Activated naive CD4-positive, alpha-beta T cell treated with anti-CD3 and anti-CD28 coated beads for 36 hours (primary cell): ENCODE results near the gene RLF. TPM values are rescaled to one million over a fixed set of nuclear protein-coding genes. Genes with fewer than 3 reads are reported as not detected.

Experiments used
- CTCF ChIA-PET: fragments of 350-600 bp; sonication (Branson Sonifier 250); formaldehyde crosslinking; loops from one replicate; lab custom pipeline; 2021; ENCODE audit warnings: antibody characterized with exemption; lab: Charles Lee
- DNase-seq: peaks from one replicate; pipeline ENCODE4 v3.0.0-alpha.2; 2020
- H3K27ac Mint-ChIP-seq: one replicate; pipeline ENCODE4 v1.8.0; 2021; ENCODE audit warnings: mild to moderate bottlenecking, mixed read lengths
- H3K27me3 Mint-ChIP-seq: one replicate; pipeline ENCODE4 v1.8.0; 2021; ENCODE audit warnings: low read depth, mixed read lengths
- H3K36me3 Mint-ChIP-seq: one replicate; pipeline ENCODE4 v1.8.0; 2021; ENCODE audit warnings: low read depth, mixed read lengths
- H3K4me1 Mint-ChIP-seq: one replicate; pipeline ENCODE4 v1.8.0; 2021; ENCODE audit warnings: low read depth, mixed read lengths
- H3K4me3 Mint-ChIP-seq: one replicate; pipeline ENCODE4 v1.8.0; 2021; ENCODE audit warnings: mild to moderate bottlenecking, moderate library complexity, mixed read lengths
- H3K9me3 Mint-ChIP-seq: one replicate; pipeline ENCODE4 v1.8.0; 2021; ENCODE audit warnings: mixed read lengths
- intact Hi-C: fragments of 100-400 bp; cut with micrococcal nuclease; formaldehyde crosslinking; loops from one replicate; pipeline ENCODE4 v1.15.1; 2023
- total RNA-seq, 2 experiments: library from RNA; stranded (reverse); gene quantifications; one replicate each; pipeline ENCODE4 v1.2.3, GENCODE V29; 2021

Gene RLF
- 10 to 100 TPM; 12.5 to 12.9 TPM for total RNA-seq

- Mint-ChIP-seq H3K9me3 (no peaks in the 10 kb centered on the region), H3K27me3 (no peaks in the 10 kb centered on the region), H3K27ac (no peak within 1 kb of the TSS), H3K4me1 (peaks cover 5% of the 10 kb centered on the region), H3K36me3 (peaks cover 2% of the 10 kb centered on the region), H3K4me3 (peak within 1 kb of the TSS; percentile 10)
- intact Hi-C loops, result loop anchor here (1.0 to 5.0 kb wide), 5 partner anchors 97 to 531 kb away; partner anchors contain the start of genes NFYC and ZMPSTE24
- DNase-seq, result peak; percentile 97
- CTCF ChIA-PET, result interaction anchor here (0.5 to 2.4 kb wide), 9 partner anchors 8 to 1308 kb away, joined by 3 to 14 read pairs (median 3); no protein-coding TSS in a partner anchor
These were observed at the start of gene RLF for GRCh38 chr1:40161125-40161887. RLF (plus strand) TSS chr1:40161387; CDS start chr1:40161400, 13 bp downstream.

- intact Hi-C loops, result no loop called here
- H3K4me3 Mint-ChIP-seq, result no peak overlapping the region
- CTCF ChIA-PET, result no interaction called here
- no peak overlapping the region for H3K27ac Mint-ChIP-seq
- peaks cover 11% of the 10 kb centered on the region for H3K27me3 Mint-ChIP-seq
- peaks cover 10% of the 10 kb centered on the region for H3K9me3 Mint-ChIP-seq
- no peaks in the 10 kb centered on the region for H3K4me1 Mint-ChIP-seq
- peaks cover 7% of the 10 kb centered on the region for H3K36me3 Mint-ChIP-seq
- DNase-seq, result no peak
These were observed 46.8 kb upstream of the RLF start for GRCh38 chr1:40114400-40114799.

GRCh38 chr1:40120128-40120527 lies 41.1 kb upstream of the RLF start:
- CTCF ChIA-PET, result interaction anchor here (1.2 kb wide), 1 partner anchor 32 kb away, joined by 6 read pairs; no protein-coding TSS in a partner anchor
- DNase-seq, result no peak
- no peak overlapping the region for H3K27ac Mint-ChIP-seq
- no peak overlapping the region for H3K4me3 Mint-ChIP-seq
- no peaks in the 10 kb centered on the region for H3K4me1 Mint-ChIP-seq
- no peaks in the 10 kb centered on the region for H3K9me3 Mint-ChIP-seq
- intact Hi-C loops, result no loop called here
- no peaks in the 10 kb centered on the region for H3K36me3 Mint-ChIP-seq
- no peaks in the 10 kb centered on the region for H3K27me3 Mint-ChIP-seq

DNA sequence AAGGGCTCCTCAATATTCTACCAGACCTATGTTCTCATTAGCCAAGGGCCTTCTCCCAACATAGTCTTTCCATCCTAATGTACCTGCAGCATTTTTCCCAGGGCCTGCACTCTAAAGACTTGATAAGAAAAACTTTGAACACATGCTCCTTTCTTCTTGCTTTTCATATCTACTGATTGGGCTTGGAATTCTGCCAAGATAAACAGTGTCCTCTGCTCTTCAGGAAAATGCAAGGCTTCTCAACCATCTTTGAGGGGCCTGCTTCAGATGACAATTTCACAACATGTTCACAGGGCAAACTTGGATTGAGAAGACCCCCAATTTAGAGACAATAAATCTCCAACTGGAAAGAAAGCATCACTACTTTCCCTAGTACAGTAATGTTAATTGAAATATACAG lies 38.3 kb upstream of the RLF start:
- DNase-seq, result no peak
- Mint-ChIP-seq H3K4me1 (no peaks in the 10 kb centered on the region), H3K27me3 (no peaks in the 10 kb centered on the region), H3K27ac (no peak overlapping the region), H3K9me3 (no peaks in the 10 kb centered on the region), H3K4me3 (no peak overlapping the region), H3K36me3 (no peaks in the 10 kb centered on the region)
- CTCF ChIA-PET, result interaction anchor here (0.5 to 1.3 kb wide), 2 partner anchors 186 to 216 kb away, joined by 4 read pairs; no protein-coding TSS in a partner anchor
- intact Hi-C loops, result no loop called here

- H3K4me1 Mint-ChIP-seq, result no peaks in the 10 kb centered on the region
- CTCF ChIA-PET, result interaction anchor here (0.6 to 1.6 kb wide), 3 partner anchors 13 to 230 kb away, joined by 3 to 6 read pairs (median 4); no protein-coding TSS in a partner anchor
- H3K9me3 Mint-ChIP-seq, result no peaks in the 10 kb centered on the region
- no peak overlapping the region for H3K4me3 Mint-ChIP-seq
- H3K27me3 Mint-ChIP-seq, result peaks cover 7% of the 10 kb centered on the region
- intact Hi-C loops, result no loop called here
- no peak for DNase-seq
- no peak overlapping the region for H3K27ac Mint-ChIP-seq
- no peaks in the 10 kb centered on the region for H3K36me3 Mint-ChIP-seq
These were observed 30.3 kb upstream of the RLF start for GRCh38 chr1:40130892-40131291.

DNA sequence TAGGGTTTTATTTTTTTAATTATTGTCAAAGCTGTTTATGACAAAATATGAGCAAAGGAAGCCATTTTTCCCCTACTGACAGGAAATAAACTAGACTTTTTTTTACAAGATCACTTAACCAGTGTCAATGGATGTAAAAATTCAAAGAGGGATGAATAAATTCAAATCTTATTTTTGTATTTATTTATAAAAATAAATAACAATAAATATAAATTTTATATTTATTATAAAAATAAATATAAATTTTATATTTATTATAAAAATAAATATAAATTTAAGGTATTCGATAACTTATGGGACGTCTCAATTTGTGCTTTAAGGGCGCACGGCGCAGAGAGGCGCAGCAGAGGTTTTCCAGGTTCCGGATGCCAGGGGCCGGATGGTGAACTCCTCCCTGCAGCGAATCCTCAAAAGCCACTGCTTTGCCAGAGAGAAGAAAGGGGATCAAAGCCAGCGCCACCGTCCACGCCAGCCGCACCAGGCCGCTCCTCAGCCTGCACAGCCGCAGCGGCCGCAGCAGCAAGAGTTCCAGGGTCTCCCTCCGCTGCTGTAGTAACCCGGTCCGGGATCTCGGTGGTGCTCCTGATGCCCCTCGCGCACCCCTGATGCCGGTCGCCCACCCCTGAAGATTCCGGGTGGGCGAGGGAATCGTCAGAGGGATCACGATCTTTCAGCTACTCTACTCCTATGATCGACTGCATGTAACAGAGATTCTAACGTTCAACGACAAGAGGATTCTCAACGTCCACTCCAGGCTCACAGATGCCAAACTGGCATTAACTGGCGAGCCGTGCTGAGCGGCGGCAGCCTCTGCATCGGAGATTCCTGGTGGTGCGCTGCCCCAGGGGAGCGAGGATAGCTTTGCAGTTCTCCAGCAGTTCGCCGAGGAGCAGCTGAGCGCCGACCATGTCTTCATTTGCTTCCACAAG lies 28.5 kb upstream of the RLF start:
- no peak for DNase-seq
- no peaks in the 10 kb centered on the region for H3K36me3 Mint-ChIP-seq
- H3K9me3 Mint-ChIP-seq, result no peaks in the 10 kb centered on the region
- peaks cover 7% of the 10 kb centered on the region for H3K27me3 Mint-ChIP-seq
- no peak overlapping the region for H3K27ac Mint-ChIP-seq
- H3K4me3 Mint-ChIP-seq, result no peak overlapping the region
- intact Hi-C loops, result no loop called here
- H3K4me1 Mint-ChIP-seq, result no peaks in the 10 kb centered on the region
- CTCF ChIA-PET, result interaction anchor here (0.7 kb wide), 1 partner anchor 19 kb away, joined by 4 read pairs; no protein-coding TSS in a partner anchor

DNA sequence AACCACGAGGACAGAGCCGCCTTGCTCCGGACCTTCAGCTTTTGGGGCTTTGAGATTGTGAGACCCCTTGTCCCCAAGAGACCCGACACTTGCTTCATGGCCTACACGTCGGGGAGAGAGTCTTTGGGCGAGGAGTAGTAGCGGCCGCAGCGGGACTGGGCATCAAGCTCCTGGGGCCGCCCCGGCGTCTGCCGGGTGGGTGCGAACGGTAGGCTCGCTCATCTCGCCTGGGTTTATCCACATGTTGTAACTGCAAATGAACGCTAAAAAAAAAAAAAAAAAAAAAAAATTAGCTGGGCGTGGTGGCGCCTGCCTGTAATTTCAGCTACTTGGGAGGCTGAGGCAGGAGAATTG lies 27.9 kb upstream of the RLF start:
- no peaks in the 10 kb centered on the region for H3K9me3 Mint-ChIP-seq
- H3K27ac Mint-ChIP-seq, result no peak overlapping the region
- no peak for DNase-seq
- intact Hi-C loops, result no loop called here
- no peak overlapping the region for H3K4me3 Mint-ChIP-seq
- H3K27me3 Mint-ChIP-seq, result peaks cover 7% of the 10 kb centered on the region
- CTCF ChIA-PET, result interaction anchor here (0.7 kb wide), 1 partner anchor 18 kb away, joined by 4 read pairs; no protein-coding TSS in a partner anchor
- H3K36me3 Mint-ChIP-seq, result no peaks in the 10 kb centered on the region
- H3K4me1 Mint-ChIP-seq, result no peaks in the 10 kb centered on the region

GRCh38 chr1:40133839-40134238 lies 27.3 kb upstream of the RLF start:
- no peak overlapping the region for H3K27ac Mint-ChIP-seq
- H3K36me3 Mint-ChIP-seq, result no peaks in the 10 kb centered on the region
- no peaks in the 10 kb centered on the region for H3K9me3 Mint-ChIP-seq
- intact Hi-C loops, result no loop called here
- no peaks in the 10 kb centered on the region for H3K4me1 Mint-ChIP-seq
- DNase-seq, result no peak
- CTCF ChIA-PET, result no interaction called here
- H3K4me3 Mint-ChIP-seq, result no peak overlapping the region
- H3K27me3 Mint-ChIP-seq, result peaks cover 7% of the 10 kb centered on the region

DNA sequence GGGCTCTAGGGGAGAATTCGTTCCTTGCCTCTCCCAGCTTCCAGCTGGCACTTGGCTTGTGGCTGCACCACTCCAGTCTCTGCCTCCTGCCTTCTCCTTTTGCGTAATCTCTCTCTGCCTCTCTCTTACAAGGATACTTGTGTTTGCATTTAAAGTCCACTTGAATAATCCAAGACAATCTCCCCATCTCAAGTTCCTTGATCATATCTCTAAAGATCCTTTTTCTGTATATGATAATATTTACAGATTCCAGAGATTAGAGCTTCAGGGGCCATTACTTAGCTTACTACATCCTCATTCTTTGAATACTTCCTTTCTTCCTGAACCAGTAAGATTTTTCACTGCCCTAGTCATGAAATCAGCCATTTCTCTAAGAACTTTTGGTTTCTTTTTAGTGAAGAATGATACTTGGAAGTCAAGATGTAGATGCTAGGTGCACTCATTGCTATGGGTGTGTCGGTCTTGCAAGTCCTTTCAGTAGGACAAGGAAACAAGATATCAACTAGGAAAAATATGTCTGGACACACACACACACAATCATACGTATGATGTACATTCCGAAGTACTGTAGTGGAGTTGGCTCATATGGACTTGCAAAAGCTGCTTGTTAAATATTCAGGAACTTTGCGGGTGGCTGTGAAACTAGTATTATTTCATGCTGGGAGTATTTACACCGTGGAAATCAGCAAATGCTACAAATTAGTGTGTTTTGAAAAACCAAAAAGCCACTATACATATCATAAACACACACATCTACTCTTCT lies 20.8 kb upstream of the RLF start:
- CTCF ChIA-PET, result interaction anchor here (0.7 to 0.9 kb wide), 2 partner anchors 13 to 196 kb away, joined by 3 to 4 read pairs; no protein-coding TSS in a partner anchor
- intact Hi-C loops, result loop anchor here (5.0 kb wide), 2 partner anchors 527 to 707 kb away; partner anchors contain the start of gene RIMS3
- H3K4me3 Mint-ChIP-seq, result no peak overlapping the region
- H3K36me3 Mint-ChIP-seq, result no peaks in the 10 kb centered on the region
- H3K27ac Mint-ChIP-seq, result no peak overlapping the region
- H3K4me1 Mint-ChIP-seq, result peaks cover 6% of the 10 kb centered on the region
- H3K27me3 Mint-ChIP-seq, result peaks cover 6% of the 10 kb centered on the region
- DNase-seq, result no peak
- no peaks in the 10 kb centered on the region for H3K9me3 Mint-ChIP-seq

DNA sequence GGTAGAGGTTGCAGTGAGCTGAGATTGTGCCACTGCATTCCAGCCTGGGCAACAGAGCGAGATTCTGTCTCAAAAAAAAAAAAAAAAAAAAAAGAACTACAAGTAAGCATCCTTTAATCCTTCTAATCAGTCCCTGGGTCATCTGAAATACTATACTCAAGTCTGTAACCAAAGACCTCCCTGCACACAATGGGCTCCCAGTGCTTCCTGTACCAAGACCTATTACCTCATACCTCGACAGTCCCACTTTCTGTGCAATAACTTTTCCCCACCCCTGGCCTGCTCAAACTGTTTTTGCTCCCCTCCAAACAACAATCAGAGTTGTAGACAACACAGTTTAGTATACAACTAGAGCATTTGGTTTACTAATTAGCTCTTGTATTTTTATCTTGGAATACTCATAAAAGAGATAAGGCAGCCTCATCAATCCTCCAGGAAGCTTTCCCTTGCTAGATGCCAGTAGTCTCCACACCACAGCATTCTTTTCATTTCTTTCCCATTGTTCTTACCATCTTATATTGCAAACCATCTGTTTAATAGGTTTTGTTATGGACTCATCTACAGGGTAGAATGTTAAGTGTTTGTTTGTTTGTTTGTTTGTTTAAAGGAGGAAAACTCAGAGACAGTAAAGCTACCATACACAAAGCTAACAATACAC lies 19.2 kb upstream of the RLF start:
- intact Hi-C loops, result loop anchor here (5.0 kb wide), 2 partner anchors 525 to 705 kb away; partner anchors contain the start of gene RIMS3
- no peak for DNase-seq
- CTCF ChIA-PET, result interaction anchor here (1.1 to 3.1 kb wide), 4 partner anchors 11 to 298 kb away, joined by 3 to 42 read pairs (median 8); no protein-coding TSS in a partner anchor
- H3K27ac Mint-ChIP-seq, result no peak overlapping the region
- H3K9me3 Mint-ChIP-seq, result no peaks in the 10 kb centered on the region
- H3K36me3 Mint-ChIP-seq, result no peaks in the 10 kb centered on the region
- H3K27me3 Mint-ChIP-seq, result peaks cover 6% of the 10 kb centered on the region
- no peak overlapping the region for H3K4me3 Mint-ChIP-seq
- peaks cover 6% of the 10 kb centered on the region for H3K4me1 Mint-ChIP-seq
